ENCODE measurements around the gene LRPPRC.

The LRPPRC gene

DNA sequence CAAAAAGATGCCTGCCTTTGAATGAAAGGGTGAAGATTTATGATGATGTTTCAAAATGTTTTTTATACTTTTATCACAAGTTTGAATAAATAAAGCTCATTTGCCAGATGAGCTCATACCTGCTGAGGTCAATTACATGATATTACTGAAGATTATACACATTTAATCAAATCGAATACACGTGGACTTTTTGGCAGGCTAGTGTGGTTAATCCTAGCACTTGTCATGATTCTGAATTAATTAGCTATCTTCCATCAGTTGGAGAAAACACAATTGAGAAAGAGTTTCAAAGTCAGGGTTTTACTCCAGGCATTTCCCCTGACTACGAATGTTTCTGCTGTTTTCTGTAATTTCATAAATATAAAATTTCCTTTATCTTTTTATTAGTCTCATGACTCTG lies 54.4 kb downstream of the LRPPRC start:
- H3K4me3 ChIP-seq (ENCODE audit: low read depth, low read length) = no peak overlapping the region
- TF ChIP-seq, protein P1, sequence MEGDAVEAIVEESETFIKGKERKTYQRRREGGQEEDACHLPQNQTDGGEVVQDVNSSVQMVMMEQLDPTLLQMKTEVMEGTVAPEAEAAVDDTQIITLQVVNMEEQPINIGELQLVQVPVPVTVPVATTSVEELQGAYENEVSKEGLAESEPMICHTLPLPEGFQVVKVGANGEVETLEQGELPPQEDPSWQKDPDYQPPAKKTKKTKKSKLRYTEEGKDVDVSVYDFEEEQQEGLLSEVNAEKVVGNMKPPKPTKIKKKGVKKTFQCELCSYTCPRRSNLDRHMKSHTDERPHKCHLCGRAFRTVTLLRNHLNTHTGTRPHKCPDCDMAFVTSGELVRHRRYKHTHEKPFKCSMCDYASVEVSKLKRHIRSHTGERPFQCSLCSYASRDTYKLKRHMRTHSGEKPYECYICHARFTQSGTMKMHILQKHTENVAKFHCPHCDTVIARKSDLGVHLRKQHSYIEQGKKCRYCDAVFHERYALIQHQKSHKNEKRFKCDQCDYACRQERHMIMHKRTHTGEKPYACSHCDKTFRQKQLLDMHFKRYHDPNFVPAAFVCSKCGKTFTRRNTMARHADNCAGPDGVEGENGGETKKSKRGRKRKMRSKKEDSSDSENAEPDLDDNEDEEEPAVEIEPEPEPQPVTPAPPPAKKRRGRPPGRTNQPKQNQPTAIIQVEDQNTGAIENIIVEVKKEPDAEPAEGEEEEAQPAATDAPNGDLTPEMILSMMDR (IDR thresholded peaks at IDR 0.05; ENCODE audit: borderline replicate concordance, insufficient read depth, low read depth, low read length) = no peak

DNA sequence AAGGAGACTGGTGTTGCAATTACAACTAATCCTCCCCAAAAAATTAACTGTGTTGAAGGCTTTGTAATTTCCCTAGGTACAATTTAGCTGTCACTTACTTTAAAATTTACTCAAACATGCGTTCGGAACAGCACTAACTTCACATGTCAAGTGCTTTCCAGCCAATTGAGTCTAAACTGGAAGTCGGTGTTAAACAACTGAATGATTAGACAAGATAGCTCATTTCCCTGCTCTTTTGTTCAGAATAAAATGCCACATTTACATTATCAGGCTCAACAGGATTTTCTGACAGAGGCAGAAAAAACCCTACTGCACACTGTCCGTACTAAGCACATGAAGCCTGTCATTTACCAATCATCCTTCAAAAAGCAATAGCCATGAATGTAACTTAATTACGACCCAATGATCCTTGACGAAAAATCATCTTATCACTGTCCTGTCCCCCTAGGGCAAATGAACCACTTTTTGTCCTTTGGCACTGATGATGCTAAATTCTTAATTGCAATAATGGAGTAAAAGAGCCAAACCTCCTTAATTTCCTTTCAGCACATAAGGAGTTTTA lies 56.0 kb downstream of the LRPPRC start:
- TF ChIP-seq, protein P1 (IDR thresholded peaks at IDR 0.05; ENCODE audit: borderline replicate concordance, insufficient read depth, low read depth, low read length) = no peak
- H3K4me3 ChIP-seq (ENCODE audit: low read depth, low read length) = no peak overlapping the region

DNA sequence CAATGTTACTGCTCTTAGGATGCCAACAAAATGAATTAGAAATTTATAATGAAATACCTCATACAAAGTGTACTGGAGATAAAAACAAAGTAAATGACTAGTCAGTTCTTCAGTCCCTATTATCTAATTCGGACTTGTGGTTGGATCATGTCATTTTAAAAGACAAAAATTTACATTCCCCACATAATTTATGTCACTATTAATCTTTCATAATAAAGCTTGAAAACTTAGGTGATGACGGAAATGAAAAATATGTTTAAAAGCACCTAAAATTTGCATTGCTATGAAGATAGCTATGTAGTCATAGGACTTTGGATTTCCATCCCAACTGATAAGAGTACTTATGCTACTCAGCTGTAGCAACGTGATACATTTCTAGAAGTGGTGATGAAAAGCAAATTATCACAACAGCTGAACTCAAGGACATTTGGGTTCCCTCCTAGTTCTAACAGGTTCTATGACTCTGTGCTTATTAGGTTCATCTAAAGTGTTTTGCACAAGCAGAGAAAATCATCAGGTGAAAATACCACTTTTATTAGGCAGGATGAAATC lies 58.4 kb downstream of the LRPPRC start:
- TF ChIP-seq, protein P1 (IDR thresholded peaks at IDR 0.05; ENCODE audit: borderline replicate concordance, insufficient read depth, low read depth, low read length) = no peak
- H3K4me3 ChIP-seq (ENCODE audit: low read depth, low read length) = no peak overlapping the region

DNA sequence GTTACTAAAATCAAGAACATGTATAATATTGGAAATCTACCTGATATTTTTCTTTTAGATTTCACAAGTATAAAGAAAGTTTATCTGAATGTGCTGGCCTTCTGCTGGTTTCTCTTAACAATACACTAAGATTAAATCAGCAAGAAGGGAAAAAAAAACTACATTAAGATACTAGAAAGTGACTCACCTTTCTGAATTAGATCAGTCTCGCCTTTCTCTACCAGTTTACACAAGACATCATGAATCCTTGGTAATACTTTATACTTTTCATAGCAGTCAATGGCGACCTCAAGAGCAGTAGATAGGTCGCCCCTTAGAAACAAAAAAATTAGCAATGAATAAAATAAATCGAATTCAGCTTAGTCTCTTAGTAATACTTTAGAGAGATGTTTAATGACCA lies 61.2 kb downstream of the LRPPRC start:
- TF ChIP-seq, protein P1 (IDR thresholded peaks at IDR 0.05; ENCODE audit: borderline replicate concordance, insufficient read depth, low read depth, low read length) = no peak

DNA sequence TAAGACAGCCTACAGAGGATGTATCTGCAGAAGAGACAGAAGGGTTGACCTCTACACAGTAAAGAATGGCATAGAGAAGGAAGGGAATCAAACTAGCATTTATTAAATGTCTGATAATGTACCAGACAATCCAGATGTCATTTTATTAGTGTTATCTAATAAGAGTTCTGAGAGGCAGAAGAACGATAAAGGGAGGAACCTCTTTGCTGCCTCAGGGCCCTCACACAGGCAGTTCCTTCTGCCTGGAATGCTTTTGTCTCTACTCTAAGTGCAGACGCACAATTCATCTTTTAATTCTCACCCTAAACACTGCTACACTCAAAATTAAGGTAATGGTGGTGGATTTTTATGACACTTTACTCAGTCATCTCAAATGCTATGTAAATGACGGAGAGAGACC lies 64.5 kb downstream of the LRPPRC start:
- H3K4me3 ChIP-seq (ENCODE audit: low read depth, low read length) = no peak overlapping the region
- TF ChIP-seq, protein P1 (IDR thresholded peaks at IDR 0.05; ENCODE audit: borderline replicate concordance, insufficient read depth, low read depth, low read length) = no peak

More for the DNA sequence above, 61.2 kb downstream of the LRPPRC start:
- H3K4me3 ChIP-seq (ENCODE audit: low read depth, low read length) = no peak overlapping the region

DNA sequence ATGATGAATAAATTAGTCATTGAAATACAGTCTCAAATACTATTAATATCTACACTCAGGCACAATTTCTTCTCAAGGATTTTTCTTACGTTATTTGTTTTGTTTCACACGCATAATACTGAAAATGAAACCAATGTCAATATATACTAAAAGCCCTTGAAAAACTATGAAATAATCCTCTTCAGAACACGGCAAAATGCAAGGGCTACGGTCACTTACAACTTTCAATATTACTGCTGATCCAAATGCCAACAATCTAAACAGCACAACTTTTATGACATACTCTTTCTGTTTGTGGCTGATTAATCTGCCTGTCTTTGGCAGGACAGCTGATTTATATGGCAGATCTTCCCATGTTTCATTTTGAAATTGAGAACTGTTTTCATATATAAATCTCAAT lies 68.3 kb downstream of the LRPPRC start:
- H3K4me3 ChIP-seq (ENCODE audit: low read depth, low read length) = no peak overlapping the region
- TF ChIP-seq, protein P1 (IDR thresholded peaks at IDR 0.05; ENCODE audit: borderline replicate concordance, insufficient read depth, low read depth, low read length) = no peak

DNA sequence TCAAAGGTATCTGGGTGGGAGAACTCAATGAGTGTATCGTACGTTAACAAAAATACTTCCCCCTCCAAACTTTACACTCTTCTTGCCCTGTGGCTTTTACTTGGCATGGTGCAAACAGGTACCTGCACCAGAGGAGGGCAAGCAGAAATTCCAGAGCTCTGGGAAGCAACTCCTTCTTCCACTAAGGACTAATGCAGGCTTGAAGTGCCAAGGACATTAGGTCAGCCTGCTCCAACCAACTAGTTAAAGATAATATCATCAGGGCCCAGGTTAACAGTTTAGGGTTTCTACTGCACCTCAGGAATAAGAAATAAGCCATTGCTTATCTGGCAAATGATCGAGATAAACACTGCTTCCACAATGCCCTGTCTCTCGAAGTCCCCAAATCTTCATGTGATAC lies 70.4 kb downstream of the LRPPRC start:
- TF ChIP-seq, protein P1 (IDR thresholded peaks at IDR 0.05; ENCODE audit: borderline replicate concordance, insufficient read depth, low read depth, low read length) = no peak
- H3K4me3 ChIP-seq (ENCODE audit: low read depth, low read length) = no peak overlapping the region
